HCT116 (cell line): ENCODE data around the gene CUL4A. TPM values are rescaled to one million over a fixed set of nuclear protein-coding genes. Genes with fewer than 3 reads are reported as not detected.
"Not testable (repeated sequence)": the region's sequence is repeated elsewhere in the genome, so short reads cannot be mapped to it uniquely, and the experiment has no call there.

Source experiments
- ATAC-seq: fragments of 200-7000 bp; cut with Tn5 transposase; 2 replicates; pipeline ENCODE4 v1.9.1; 2020; ENCODE audit warnings: mild to moderate bottlenecking, moderate library complexity
- BruUV-seq: library from RNA; stranded (reverse); fragments of 400-500 nt; replicated peaks from 2 replicates; lab custom pipeline; 2021; lab: Mats Ljungman, UMichigan
- CTCF ChIA-PET: fragments of 300-600 bp; sonication (Branson Sonifier 250); formaldehyde crosslinking; loops from one replicate; lab custom pipeline; 2021; ENCODE audit warnings: antibody characterized with exemption; lab: Charles Lee
- POLR2A ChIA-PET: fragments of 300-600, 350-600 bp; sonication (Branson Sonifier 250); formaldehyde crosslinking; loops from one replicate; lab custom pipeline; 2021; ENCODE audit warnings: antibody characterized with exemption; lab: Charles Lee
- RAD21 ChIA-PET, 2 experiments: fragments of 300-600 bp; sonication (Branson Sonifier 250); formaldehyde crosslinking; loops; one replicate each; lab custom pipeline; 2023; ENCODE audit warnings: low total read pairs in 2 of 2; ENCODE audit not compliant: uncharacterized antibody in 2 of 2, unreplicated experiment in 2 of 2, low non-redundant PET in 1 of 2; lab: Charles Lee
- DNase-seq: peaks from one replicate; pipeline ENCODE4 v3.0.0-alpha.2; 2010; ENCODE audit warnings: low read depth, low spot score
- H2AFZ ChIP-seq: fragments of 200-600 bp; shearing (Covaris generic), sonication (generic); 2 replicates; pipeline ENCODE4 v1.6.1; 2017; ENCODE audit warnings: low read depth, mixed run types, mixed read lengths, antibody characterized with exemption, low read length; ENCODE audit not compliant: poor library complexity, severe bottlenecking
- H3K27ac ChIP-seq: 2 replicates; pipeline ENCODE4 v1.5.1; 2012; ENCODE audit warnings: low read depth, low read length
- H3K27me3 ChIP-seq: fragments of 200-600 bp; sonication (generic); 2 replicates; pipeline ENCODE4 v1.6.1; 2016; ENCODE audit warnings: mixed run types, low read length, mixed read lengths; ENCODE audit not compliant: insufficient read depth
- H3K36me3 ChIP-seq, 2 experiments: fragments of 200-500 bp in 1 of 2; fragments of 200-600 bp in 1 of 2; sonication (Bioruptor generic) in 1 of 2; sonication (generic) in 1 of 2; 2 replicates each; pipeline versions ENCODE4 v1.5.1 to v1.6.1; 2014 to 2016; ENCODE audit warnings: low read length in 2 of 2, inconsistent platforms in 1 of 2, mixed read lengths in 1 of 2, mixed run types in 1 of 2; ENCODE audit not compliant: insufficient read depth in 2 of 2, control insufficient read depth in 1 of 2
- H3K4me1 ChIP-seq, 2 experiments: fragments of 200-600 bp in 1 of 2; sonication (generic) in 1 of 2; 2 replicates each; pipeline versions ENCODE4 v1.5.1 to v1.6.1; 2012 to 2017; ENCODE audit warnings: low read length in 2 of 2, inconsistent platforms in 1 of 2, mild to moderate bottlenecking in 1 of 2, mixed read lengths in 1 of 2, mixed run types in 1 of 2, moderate library complexity in 1 of 2; ENCODE audit not compliant: insufficient read depth in 2 of 2, control insufficient read depth in 1 of 2
- H3K4me2 ChIP-seq: fragments of 200-600 bp; sonication (generic); 2 replicates; pipeline ENCODE4 v1.6.1; 2017; ENCODE audit warnings: mixed run types, low read length, mixed read lengths
- H3K4me3 ChIP-seq, 2 experiments: fragments of 200-600 bp in 1 of 2; sonication (generic) in 1 of 2; replicated peaks in 1 of 2; 2 replicates each; pipeline ENCODE4 v1.5.1; 2011 to 2016; ENCODE audit warnings: low read length in 2 of 2, control low read depth in 1 of 2, low read depth in 1 of 2, mild to moderate bottlenecking in 1 of 2, mixed read lengths in 1 of 2, mixed run types in 1 of 2
- H3K79me2 ChIP-seq: fragments of 200-600 bp; sonication (generic); 2 replicates; pipeline ENCODE4 v1.6.1; 2017; ENCODE audit warnings: mild to moderate bottlenecking, mixed run types, low read length, moderate library complexity, mixed read lengths; ENCODE audit not compliant: insufficient read depth
- H3K9ac ChIP-seq: fragments of 200-600 bp; sonication (generic); 2 replicates; pipeline ENCODE4 v1.6.1; 2016; ENCODE audit warnings: low read length, mixed read lengths
- H3K9me2 ChIP-seq: fragments of 200-600 bp; sonication (generic), shearing (Covaris generic); 2 replicates; pipeline ENCODE4 v1.6.1; 2017; ENCODE audit warnings: mixed run types, mild to moderate bottlenecking, moderate library complexity; ENCODE audit not compliant: insufficient read depth
- H3K9me3 ChIP-seq, 2 experiments: fragments of 200-500 bp in 1 of 2; fragments of 200-600 bp in 1 of 2; sonication (Bioruptor generic) in 1 of 2; sonication (generic) in 1 of 2; 2 replicates each; pipeline ENCODE4 v1.6.1; 2014 to 2017; ENCODE audit warnings: low read length in 2 of 2, mixed read lengths in 2 of 2, inconsistent platforms in 1 of 2, low read depth in 1 of 2, mild to moderate bottlenecking in 1 of 2, mixed run types in 1 of 2, moderate library complexity in 1 of 2; ENCODE audit not compliant: control insufficient read depth in 1 of 2, insufficient read depth in 1 of 2
- H4K20me1 ChIP-seq: fragments of 200-600 bp; sonication (generic), shearing (Covaris generic); 2 replicates; pipeline ENCODE4 v1.6.1; 2017; ENCODE audit warnings: mixed run types, mild to moderate bottlenecking, moderate library complexity; ENCODE audit not compliant: insufficient read depth
- SRF ChIP-seq: IDR thresholded peaks from 2 replicates; pipeline ENCODE4 v1.6.1; 2012; ENCODE audit warnings: low read depth
- intact Hi-C: fragments of 100-400 bp; cut with micrococcal nuclease; formaldehyde crosslinking; loops from 2 replicates; pipeline ENCODE4 v1.10.0; 2022
- total RNA-seq: library from RNA; stranded (reverse); gene quantifications from one replicate; pipeline ENCODE4 v1.2.1, GENCODE V29; 2021; ENCODE audit not compliant: unreplicated experiment

CUL4A gene
- total RNA-seq, 1 experiment from 2014 or later, result 76.5 TPM

GRCh38 chr13:113252516-113253095 is 43.2 kb downstream of the CUL4A start:
- ChIA-PET POLR2A (no interaction called here), RAD21 (no interaction called here), CTCF (no interaction called here)
- Histone ChIP-seq H3K9me3 (no peaks in the 10 kb centered on the region), H3K27me3 (no peaks in the 10 kb centered on the region), H3K4me2 (no peak overlapping the region), H3K79me2 (no peaks in the 10 kb centered on the region), H3K36me3 (peaks cover 38 to 65% of the 10 kb centered on the region in 2 experiments), H3K9ac (no peak overlapping the region), H3K9me2 (no peaks in the 10 kb centered on the region), H3K27ac (no peak overlapping the region), H2AFZ (no peak overlapping the region), H3K4me1 (no peaks in the 10 kb centered on the region), H3K4me3 (no peak overlapping the region), H4K20me1 (no peaks in the 10 kb centered on the region; the same call in 1 of the 2 replicates)
- TF ChIP-seq SRF, result no peak
- BruUV-seq, result no TSS peak
- intact Hi-C loops, result no loop called here
- ATAC-seq (no peak), DNase-seq (no peak)

- POLR2A ChIA-PET, H3K9me3 ChIP-seq, H3K9ac ChIP-seq, intact Hi-C loops, H2AFZ ChIP-seq, BruUV-seq, H4K20me1 ChIP-seq, H3K27ac ChIP-seq, RAD21 ChIA-PET, H3K9me2 ChIP-seq, H3K4me2 ChIP-seq, DNase-seq, H3K79me2 ChIP-seq, H3K4me1 ChIP-seq, H3K4me3 ChIP-seq, ATAC-seq, H3K27me3 ChIP-seq: not testable (repeated sequence)
- H3K36me3 ChIP-seq, result peaks cover 33 to 44% of the 10 kb centered on the region in 2 experiments
- CTCF ChIA-PET, result interaction anchor here (0.8 kb wide), 1 partner anchor 12 kb away, joined by 3 read pairs; no protein-coding TSS in a partner anchor
Measured at GRCh38 chr13:113257908-113258307, 48.5 kb downstream of the CUL4A start.
